ENCODE results near the gene ELAVL1.

DNA sequence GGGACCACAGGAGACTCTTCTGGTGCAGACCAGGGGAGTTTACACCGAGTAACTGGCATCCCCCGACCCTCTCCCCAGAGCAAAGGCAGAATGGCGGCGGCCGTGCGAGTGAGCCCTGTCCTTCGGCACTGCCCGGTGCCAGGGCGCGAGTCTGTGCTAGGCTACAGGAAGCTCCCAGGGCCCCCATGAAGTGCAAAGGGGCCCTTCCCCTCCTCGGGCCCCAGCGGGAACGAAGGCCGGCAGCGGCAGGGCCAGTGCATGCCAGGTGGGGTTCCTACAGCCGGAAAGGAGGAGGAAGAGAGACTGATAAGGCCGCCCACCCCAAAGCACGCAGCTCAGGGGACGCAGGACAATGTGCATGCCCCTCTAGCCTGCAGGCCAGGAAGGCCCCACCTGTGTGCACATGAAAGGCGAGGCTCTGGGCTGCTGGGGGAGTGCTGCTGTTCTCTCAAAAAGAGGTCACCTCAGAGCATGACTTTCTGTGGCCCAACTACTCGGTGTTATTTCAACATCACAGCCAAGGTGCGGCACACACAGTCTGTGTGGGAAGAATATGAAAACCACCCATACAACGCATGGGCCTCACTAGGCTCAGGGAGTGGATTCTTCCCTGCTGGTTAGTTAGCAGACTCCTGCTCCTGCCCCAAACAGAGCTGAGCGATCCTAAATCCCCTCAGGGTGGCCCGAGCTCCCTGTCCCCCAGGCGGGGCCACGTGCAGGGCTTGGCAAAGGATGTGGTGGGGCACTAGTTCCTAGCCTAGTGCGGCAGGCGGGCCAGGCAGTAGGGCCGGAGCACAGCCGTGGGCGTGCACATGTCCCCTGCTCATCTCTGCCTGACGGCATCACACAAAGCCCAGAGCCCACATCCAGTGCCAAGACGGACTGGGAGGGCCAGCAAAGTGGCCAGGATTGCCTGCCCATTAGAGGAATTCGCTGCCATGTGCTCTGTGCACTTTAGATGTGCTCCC is 33.6 kb downstream of the ELAVL1 start:
- TF ChIP-seq, protein P1, sequence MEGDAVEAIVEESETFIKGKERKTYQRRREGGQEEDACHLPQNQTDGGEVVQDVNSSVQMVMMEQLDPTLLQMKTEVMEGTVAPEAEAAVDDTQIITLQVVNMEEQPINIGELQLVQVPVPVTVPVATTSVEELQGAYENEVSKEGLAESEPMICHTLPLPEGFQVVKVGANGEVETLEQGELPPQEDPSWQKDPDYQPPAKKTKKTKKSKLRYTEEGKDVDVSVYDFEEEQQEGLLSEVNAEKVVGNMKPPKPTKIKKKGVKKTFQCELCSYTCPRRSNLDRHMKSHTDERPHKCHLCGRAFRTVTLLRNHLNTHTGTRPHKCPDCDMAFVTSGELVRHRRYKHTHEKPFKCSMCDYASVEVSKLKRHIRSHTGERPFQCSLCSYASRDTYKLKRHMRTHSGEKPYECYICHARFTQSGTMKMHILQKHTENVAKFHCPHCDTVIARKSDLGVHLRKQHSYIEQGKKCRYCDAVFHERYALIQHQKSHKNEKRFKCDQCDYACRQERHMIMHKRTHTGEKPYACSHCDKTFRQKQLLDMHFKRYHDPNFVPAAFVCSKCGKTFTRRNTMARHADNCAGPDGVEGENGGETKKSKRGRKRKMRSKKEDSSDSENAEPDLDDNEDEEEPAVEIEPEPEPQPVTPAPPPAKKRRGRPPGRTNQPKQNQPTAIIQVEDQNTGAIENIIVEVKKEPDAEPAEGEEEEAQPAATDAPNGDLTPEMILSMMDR (CRISPR knock-in tag; IDR thresholded peaks at IDR 0.05) = no peak
- TF ChIP-seq TCF7 (IDR thresholded peaks at IDR 0.05; ENCODE audit: low read depth) (no peak), ZBTB8A (CRISPR knock-in tag; IDR thresholded peaks at IDR 0.05; ENCODE audit: borderline replicate concordance, low read depth) (no peak), POLR2AphosphoS5 (IDR thresholded peaks at IDR 0.05; ENCODE audit: low read depth, low read length) (no peak), ZNF781 (CRISPR knock-in tag; IDR thresholded peaks at IDR 0.05; ENCODE audit: borderline replicate concordance, not compliant biosample characterization) (no peak), GABPA (IDR thresholded peaks at IDR 0.05; ENCODE audit: low read depth, low read length) (no peak), GABPA (CRISPR knock-in tag; IDR thresholded peaks at IDR 0.05; ENCODE audit: low read depth) (no peak), TBP (CRISPR knock-in tag; IDR thresholded peaks at IDR 0.05) (no peak)
- TF ChIP-seq, protein P2, sequence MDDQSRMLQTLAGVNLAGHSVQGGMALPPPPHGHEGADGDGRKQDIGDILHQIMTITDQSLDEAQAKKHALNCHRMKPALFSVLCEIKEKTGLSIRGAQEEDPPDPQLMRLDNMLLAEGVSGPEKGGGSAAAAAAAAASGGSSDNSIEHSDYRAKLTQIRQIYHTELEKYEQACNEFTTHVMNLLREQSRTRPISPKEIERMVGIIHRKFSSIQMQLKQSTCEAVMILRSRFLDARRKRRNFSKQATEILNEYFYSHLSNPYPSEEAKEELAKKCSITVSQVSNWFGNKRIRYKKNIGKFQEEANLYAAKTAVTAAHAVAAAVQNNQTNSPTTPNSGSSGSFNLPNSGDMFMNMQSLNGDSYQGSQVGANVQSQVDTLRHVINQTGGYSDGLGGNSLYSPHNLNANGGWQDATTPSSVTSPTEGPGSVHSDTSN (CRISPR knock-in tag; IDR thresholded peaks at IDR 0.05; ENCODE audit: borderline replicate concordance) = no peak
- TF ChIP-seq, protein P3, sequence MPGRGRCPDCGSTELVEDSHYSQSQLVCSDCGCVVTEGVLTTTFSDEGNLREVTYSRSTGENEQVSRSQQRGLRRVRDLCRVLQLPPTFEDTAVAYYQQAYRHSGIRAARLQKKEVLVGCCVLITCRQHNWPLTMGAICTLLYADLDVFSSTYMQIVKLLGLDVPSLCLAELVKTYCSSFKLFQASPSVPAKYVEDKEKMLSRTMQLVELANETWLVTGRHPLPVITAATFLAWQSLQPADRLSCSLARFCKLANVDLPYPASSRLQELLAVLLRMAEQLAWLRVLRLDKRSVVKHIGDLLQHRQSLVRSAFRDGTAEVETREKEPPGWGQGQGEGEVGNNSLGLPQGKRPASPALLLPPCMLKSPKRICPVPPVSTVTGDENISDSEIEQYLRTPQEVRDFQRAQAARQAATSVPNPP (CRISPR knock-in tag; IDR thresholded peaks at IDR 0.05) = no peak
- TF ChIP-seq, protein P4, sequence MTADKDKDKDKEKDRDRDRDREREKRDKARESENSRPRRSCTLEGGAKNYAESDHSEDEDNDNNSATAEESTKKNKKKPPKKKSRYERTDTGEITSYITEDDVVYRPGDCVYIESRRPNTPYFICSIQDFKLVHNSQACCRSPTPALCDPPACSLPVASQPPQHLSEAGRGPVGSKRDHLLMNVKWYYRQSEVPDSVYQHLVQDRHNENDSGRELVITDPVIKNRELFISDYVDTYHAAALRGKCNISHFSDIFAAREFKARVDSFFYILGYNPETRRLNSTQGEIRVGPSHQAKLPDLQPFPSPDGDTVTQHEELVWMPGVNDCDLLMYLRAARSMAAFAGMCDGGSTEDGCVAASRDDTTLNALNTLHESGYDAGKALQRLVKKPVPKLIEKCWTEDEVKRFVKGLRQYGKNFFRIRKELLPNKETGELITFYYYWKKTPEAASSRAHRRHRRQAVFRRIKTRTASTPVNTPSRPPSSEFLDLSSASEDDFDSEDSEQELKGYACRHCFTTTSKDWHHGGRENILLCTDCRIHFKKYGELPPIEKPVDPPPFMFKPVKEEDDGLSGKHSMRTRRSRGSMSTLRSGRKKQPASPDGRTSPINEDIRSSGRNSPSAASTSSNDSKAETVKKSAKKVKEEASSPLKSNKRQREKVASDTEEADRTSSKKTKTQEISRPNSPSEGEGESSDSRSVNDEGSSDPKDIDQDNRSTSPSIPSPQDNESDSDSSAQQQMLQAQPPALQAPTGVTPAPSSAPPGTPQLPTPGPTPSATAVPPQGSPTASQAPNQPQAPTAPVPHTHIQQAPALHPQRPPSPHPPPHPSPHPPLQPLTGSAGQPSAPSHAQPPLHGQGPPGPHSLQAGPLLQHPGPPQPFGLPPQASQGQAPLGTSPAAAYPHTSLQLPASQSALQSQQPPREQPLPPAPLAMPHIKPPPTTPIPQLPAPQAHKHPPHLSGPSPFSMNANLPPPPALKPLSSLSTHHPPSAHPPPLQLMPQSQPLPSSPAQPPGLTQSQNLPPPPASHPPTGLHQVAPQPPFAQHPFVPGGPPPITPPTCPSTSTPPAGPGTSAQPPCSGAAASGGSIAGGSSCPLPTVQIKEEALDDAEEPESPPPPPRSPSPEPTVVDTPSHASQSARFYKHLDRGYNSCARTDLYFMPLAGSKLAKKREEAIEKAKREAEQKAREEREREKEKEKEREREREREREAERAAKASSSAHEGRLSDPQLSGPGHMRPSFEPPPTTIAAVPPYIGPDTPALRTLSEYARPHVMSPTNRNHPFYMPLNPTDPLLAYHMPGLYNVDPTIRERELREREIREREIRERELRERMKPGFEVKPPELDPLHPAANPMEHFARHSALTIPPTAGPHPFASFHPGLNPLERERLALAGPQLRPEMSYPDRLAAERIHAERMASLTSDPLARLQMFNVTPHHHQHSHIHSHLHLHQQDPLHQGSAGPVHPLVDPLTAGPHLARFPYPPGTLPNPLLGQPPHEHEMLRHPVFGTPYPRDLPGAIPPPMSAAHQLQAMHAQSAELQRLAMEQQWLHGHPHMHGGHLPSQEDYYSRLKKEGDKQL (CRISPR knock-in tag; IDR thresholded peaks at IDR 0.05; ENCODE audit: low read depth) = no peak
